ENCODE results near the gene CELF5. TPM values are rescaled to one million over a fixed set of nuclear protein-coding genes. Genes with fewer than 3 reads are reported as not detected.

The CELF5 gene
- total and polyA plus RNA-seq, 10 of the 15 experiments (the other 5 are each of a cell fraction or from before 2014, with no cell fraction given) = 0.01 to 0.04 TPM; not detected in 8

DNA sequence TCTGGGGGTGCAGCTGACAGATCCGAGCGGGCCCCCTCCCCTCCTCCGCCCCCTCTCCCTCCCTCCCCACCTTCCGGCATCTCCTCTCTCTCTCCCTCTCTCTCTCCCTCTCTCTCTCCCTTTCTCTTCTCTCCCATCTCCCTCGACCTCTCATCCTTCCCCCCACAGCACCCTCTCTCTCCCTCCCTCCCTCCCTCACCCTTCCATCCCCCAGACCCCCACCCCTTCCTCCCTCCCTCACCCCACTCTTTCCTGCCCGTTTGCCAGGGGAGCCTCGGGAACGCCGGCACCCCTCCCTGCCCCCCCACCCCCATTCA is 666 bp downstream of the CELF5 start (continued):
- TF ChIP-seq NFIC (IDR thresholded peaks at IDR 0.05; ENCODE audit: low read depth, low read length) = no peak
- TF ChIP-seq IRF4 (IDR thresholded peaks at IDR 0.05; ENCODE audit: low read depth, low read length) = no peak
- TF ChIP-seq BCL11A (IDR thresholded peaks at IDR 0.05; ENCODE audit: low read depth, low read length) = no peak
- TF ChIP-seq, protein P1, sequence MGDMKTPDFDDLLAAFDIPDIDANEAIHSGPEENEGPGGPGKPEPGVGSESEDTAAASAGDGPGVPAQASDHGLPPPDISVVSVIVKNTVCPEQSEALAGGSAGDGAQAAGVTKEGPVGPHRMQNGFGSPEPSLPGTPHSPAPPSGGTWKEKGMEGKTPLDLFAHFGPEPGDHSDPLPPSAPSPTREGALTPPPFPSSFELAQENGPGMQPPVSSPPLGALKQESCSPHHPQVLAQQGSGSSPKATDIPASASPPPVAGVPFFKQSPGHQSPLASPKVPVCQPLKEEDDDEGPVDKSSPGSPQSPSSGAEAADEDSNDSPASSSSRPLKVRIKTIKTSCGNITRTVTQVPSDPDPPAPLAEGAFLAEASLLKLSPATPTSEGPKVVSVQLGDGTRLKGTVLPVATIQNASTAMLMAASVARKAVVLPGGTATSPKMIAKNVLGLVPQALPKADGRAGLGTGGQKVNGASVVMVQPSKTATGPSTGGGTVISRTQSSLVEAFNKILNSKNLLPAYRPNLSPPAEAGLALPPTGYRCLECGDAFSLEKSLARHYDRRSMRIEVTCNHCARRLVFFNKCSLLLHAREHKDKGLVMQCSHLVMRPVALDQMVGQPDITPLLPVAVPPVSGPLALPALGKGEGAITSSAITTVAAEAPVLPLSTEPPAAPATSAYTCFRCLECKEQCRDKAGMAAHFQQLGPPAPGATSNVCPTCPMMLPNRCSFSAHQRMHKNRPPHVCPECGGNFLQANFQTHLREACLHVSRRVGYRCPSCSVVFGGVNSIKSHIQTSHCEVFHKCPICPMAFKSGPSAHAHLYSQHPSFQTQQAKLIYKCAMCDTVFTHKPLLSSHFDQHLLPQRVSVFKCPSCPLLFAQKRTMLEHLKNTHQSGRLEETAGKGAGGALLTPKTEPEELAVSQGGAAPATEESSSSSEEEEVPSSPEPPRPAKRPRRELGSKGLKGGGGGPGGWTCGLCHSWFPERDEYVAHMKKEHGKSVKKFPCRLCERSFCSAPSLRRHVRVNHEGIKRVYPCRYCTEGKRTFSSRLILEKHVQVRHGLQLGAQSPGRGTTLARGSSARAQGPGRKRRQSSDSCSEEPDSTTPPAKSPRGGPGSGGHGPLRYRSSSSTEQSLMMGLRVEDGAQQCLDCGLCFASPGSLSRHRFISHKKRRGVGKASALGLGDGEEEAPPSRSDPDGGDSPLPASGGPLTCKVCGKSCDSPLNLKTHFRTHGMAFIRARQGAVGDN (IDR thresholded peaks at IDR 0.05) = no peak

DNA sequence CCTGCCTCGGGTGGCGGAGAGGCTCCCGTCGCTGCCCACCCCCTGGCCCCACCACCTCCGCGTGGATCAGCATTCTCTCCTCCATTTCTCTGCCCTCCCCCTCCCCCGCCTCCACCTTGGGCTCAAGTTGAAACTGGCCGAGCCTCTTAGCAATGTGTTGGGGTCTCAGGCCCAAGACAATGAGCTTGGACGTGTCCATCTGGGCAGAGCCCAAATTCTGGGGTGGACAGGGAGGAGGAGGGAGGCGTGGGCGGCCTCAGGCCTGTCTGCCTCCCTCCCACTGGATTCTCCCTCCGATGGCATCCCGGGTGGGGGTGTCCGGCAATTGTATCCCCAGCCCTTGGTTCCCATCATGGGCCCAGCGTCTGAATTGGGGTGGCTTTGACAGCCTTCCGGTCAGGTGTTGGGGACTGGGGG is 1.2 kb downstream of the CELF5 start:
- H2AFZ ChIP-seq (ENCODE audit: control insufficient read depth, low read depth, low read length) = no peak overlapping the region
- in situ Hi-C loops (cut with MboI) (no loop called here), intact Hi-C loops (cut with micrococcal nuclease; ENCODE audit: unreplicated experiment) (no loop called here)
- BruUV-seq (replicated peaks) = no TSS peak
- DNase-seq (ENCODE audit: low read depth, low spot score) (no peak), ATAC-seq (no peak), FAIRE-seq (no peak)
- H3K79me2 ChIP-seq (ENCODE audit: control insufficient read depth, insufficient read depth, low read length) = no peaks in the 10 kb centered on the region
- POLR2A ChIA-PET = interaction anchor here (0.6 kb wide), 1 partner anchor 51 kb away, joined by 4 read pairs; no protein-coding TSS in a partner anchor
- no peaks in the 10 kb centered on the region for H4K20me1 ChIP-seq (ENCODE audit: control insufficient read depth, insufficient read depth)
- H3K36me3 ChIP-seq (ENCODE audit: control insufficient read depth in 2 of 2, insufficient read depth in 2 of 2, low read length in 1 of 2) = no peaks in the 10 kb centered on the region
- SMC1A ChIA-PET (ENCODE audit: uncharacterized antibody, unreplicated experiment) = no interaction called here
- H3K4me3 ChIP-seq = no peak overlapping the region
- no peak overlapping the region for H3K9ac ChIP-seq (ENCODE audit: control insufficient read depth, insufficient read depth, low read length)
- H3K9me3 ChIP-seq (replicated peaks; ENCODE audit: control insufficient read depth, insufficient read depth, low read length) = no peaks in the 10 kb centered on the region
- peaks cover 0 to 2% of the 10 kb centered on the region in 2 experiments; a peak in 2 of 4 replicates for H3K27me3 ChIP-seq (replicated peaks in 1 of 2; ENCODE audit: control insufficient read depth in 2 of 2, insufficient read depth in 2 of 2, low read length in 1 of 2)
- no peaks in the 10 kb centered on the region for H3K4me1 ChIP-seq (ENCODE audit: control insufficient read depth, insufficient read depth, low read length)
- H3K27ac ChIP-seq (ENCODE audit: control insufficient read depth, insufficient read depth) = no peak overlapping the region
- RAD21 ChIA-PET (ENCODE audit: unreplicated experiment) = no interaction called here
- 46% methylated on average over 12 of the region's 16 CpGs for WGBS (ENCODE audit: insufficient coverage, insufficient replicate concordance, low lambda C conversion rate, missing lambda C conversion rate)
- H3K4me2 ChIP-seq (ENCODE audit: control insufficient read depth, insufficient read depth) = no peak overlapping the region
- CTCF ChIA-PET = no interaction called here
- TF ChIP-seq PML (IDR thresholded peaks at IDR 0.05; ENCODE audit: low read length) (no peak), HDGF (IDR thresholded peaks at IDR 0.05) (no peak), CBFB (IDR thresholded peaks at IDR 0.05; ENCODE audit: low read depth) (no peak), ZNF274 (IDR thresholded peaks at IDR 0.05; ENCODE audit: insufficient read depth, insufficient read length) (no peak), ZNF622 (IDR thresholded peaks at IDR 0.05) (no peak), SP1 (IDR thresholded peaks at IDR 0.05; ENCODE audit: low read depth, low read length) (no peak), POLR2AphosphoS2 (IDR thresholded peaks at IDR 0.05; ENCODE audit: low read depth, low read length) (no peak), BRCA1 (IDR thresholded peaks at IDR 0.05; ENCODE audit: low read depth, low read length) (no peak), SMARCA5 (IDR thresholded peaks at IDR 0.05) (no peak), NFYA (IDR thresholded peaks at IDR 0.05; ENCODE audit: borderline replicate concordance, low read depth, low read length) (no peak)
- TF ChIP-seq, protein P2, sequence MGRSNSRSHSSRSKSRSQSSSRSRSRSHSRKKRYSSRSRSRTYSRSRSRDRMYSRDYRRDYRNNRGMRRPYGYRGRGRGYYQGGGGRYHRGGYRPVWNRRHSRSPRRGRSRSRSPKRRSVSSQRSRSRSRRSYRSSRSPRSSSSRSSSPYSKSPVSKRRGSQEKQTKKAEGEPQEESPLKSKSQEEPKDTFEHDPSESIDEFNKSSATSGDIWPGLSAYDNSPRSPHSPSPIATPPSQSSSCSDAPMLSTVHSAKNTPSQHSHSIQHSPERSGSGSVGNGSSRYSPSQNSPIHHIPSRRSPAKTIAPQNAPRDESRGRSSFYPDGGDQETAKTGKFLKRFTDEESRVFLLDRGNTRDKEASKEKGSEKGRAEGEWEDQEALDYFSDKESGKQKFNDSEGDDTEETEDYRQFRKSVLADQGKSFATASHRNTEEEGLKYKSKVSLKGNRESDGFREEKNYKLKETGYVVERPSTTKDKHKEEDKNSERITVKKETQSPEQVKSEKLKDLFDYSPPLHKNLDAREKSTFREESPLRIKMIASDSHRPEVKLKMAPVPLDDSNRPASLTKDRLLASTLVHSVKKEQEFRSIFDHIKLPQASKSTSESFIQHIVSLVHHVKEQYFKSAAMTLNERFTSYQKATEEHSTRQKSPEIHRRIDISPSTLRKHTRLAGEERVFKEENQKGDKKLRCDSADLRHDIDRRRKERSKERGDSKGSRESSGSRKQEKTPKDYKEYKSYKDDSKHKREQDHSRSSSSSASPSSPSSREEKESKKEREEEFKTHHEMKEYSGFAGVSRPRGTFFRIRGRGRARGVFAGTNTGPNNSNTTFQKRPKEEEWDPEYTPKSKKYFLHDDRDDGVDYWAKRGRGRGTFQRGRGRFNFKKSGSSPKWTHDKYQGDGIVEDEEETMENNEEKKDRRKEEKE (IDR thresholded peaks at IDR 0.05) = no peak
- TF ChIP-seq, protein P3, sequence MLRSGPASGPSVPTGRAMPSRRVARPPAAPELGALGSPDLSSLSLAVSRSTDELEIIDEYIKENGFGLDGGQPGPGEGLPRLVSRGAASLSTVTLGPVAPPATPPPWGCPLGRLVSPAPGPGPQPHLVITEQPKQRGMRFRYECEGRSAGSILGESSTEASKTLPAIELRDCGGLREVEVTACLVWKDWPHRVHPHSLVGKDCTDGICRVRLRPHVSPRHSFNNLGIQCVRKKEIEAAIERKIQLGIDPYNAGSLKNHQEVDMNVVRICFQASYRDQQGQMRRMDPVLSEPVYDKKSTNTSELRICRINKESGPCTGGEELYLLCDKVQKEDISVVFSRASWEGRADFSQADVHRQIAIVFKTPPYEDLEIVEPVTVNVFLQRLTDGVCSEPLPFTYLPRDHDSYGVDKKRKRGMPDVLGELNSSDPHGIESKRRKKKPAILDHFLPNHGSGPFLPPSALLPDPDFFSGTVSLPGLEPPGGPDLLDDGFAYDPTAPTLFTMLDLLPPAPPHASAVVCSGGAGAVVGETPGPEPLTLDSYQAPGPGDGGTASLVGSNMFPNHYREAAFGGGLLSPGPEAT (IDR thresholded peaks at IDR 0.05; ENCODE audit: low read depth) = no peak
